GM21825 (cell line): ENCODE measurements around the gene ORMDL1.
"Not testable (repeated sequence)": the region's sequence is repeated elsewhere in the genome, so short reads cannot be mapped to it uniquely, and the experiment has no call there.

Source experiments
- ATAC-seq: cut with Tn5 transposase; IDR thresholded peaks from one replicate; pipeline ENCODE4 v1.9.1; 2021; ENCODE audit warnings: mild to moderate bottlenecking, moderate library complexity; ENCODE audit not compliant: unreplicated experiment

The ORMDL1 gene

DNA sequence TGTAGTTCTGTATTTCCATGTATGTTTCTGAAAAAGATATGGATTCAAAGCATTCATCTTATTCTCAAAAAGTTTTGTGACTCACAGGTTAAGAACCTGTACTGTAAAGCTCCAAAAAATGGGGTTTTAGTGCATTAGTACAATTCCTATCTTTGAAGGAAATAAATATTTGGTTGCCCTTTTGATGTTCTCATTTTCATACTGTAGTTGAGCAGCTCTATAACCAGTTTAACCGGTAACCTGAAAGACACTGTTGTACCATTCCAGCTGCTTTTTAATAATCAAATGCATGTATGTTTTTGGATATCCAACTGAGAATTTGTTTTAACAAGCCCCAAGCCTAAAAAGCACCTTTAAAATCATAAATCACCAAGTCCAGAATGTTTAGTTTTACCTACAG is 11.9 kb downstream of the ORMDL1 start:
- no peak for ATAC-seq

DNA sequence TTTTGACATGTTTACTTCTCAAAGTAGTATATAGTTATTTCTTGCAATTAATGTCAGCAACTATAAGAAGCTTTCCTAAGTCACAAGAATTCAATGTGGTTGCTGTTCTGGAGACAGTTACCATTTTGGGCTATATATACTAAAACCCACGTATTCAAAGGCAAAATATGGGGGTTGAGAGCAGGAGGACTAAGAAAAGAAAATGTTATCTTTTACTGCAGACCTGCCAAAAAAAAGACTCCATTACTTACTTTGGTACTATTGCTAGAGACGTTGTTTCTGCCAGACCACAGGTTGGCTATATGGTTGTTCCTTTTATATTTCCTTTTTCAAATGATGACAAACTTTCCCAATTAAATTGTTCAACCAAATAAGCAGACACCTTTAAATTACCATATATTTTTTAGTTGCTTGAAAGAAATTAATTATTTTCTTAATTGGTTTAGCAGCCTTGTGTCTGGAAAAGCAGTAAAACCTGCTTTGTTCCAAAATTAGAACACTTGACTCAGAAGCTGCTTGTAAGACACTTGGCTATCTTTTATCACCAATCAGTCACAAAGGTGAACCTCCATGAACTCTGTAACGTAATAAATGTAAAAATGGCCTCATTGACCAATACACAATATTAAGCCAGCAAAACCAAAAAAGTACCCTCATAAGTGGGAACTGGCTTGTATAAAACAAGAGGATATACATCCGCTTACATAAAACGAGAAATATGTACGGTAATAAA is 13.4 kb downstream of the ORMDL1 start:
- no peak for ATAC-seq

DNA sequence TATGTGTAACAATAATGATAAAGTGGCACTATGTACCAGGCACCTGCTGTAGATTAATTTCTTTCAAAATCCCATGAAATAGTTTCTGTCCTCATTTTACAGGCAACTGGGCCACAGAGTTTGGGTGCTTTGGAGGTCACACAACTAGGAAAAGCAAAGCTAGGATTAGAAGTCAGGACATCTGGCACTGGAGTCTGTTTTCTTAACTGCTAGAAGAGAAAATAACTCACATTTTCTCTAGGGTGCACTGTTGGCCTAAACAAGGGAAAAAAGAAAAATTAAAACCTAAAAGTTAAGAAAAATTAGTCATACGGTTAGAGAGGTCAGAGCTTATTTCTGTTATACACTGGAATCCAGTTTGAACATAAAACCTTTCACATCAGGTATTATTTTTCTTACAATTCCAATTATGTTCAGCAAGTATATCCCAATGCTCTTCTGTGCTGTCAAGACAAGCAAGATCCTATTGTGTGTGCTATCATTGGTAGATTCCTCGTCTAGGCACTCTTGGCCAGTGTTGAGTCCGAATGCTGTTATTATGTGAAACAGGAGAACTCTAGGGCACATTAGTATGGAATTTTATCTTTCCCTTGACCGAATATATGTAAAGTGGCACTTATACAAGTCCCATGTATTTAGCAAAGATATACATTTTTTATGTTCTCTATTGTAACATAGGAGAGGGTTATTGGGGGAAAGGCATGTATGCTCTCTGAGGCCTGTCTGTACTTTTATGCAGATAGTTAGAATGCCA is 20.1 kb downstream of the ORMDL1 start:
- no peak for ATAC-seq

DNA sequence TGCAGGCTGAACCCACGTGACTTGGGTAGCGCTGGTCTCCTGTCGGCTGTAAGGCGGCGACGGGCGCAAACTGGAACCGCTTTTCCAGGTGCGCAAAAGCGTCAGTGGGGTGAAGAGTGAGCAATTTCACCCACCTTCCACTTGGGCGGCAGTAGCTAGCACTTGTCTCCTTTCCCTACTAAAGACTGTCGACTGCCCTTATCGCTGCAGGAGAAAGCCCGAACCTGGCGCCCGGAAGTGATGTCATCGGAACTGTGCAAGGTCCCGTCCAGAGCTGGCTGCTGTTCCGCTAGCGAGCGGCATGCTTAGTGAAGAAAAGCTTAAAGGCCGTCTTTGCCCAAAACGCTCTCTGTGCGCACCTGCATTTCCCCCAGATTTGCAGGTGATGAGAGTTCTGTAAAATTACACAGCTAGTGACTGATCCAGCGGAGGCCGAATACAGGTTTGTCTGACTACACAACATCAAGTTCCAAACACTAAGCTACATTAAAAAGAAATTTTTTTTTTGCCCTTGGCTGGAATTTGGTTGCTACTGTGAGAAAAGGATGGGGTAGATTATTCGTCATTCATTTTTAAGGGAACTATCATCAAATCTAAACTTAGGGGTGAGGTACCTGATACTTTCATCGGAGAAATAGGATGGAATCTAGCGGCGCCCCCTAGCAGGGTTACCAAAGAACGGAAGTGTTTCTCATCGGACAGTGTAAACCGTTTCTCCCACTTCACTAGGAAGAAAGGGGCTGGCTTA is 21.4 kb downstream of the ORMDL1 start, which contains the start of gene OSGEPL1:
TSS of gene OSGEPL1 (minus strand) at position 242 of the 748 bp plus-strand sequence. CDS start 1,152 bp downstream, outside the sequence.
- peak; percentile 97 for ATAC-seq

DNA sequence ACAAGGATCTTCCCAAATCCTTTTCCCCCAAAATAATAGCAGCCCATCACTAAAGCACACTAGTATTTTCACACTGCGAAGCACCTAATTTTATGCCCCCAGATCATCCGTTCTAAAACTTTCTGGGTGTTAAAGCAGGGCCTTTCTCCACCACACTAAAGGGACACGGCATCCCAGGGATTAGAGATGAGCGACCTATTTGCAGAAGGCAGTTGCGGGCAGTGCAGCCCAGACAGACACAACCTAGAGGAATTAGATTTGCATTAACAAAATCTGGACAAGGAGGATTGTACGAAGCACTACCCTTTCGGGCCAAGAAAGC is 21.9 kb downstream of the ORMDL1 start:
- no peak for ATAC-seq

DNA sequence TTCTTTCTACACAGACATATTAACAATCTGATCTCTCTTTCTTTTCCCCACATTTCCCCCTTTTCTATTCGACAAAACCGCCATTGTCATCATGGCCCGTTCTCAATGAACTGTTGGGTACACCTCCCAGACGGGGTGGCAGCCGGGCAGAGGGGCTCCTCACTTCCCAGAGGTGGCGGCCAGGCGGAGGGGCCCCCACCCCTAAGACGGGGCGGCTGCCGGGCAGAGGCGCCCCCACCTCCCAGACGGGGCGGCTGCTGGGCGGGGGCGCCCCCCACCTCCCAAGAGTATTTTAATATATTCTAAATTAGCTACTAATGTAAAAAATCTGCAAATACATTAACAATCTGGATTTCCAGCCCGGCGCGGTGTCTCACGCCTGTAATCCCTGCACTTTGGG is 24.0 kb downstream of the ORMDL1 start:
- not testable (repeated sequence) for ATAC-seq

DNA sequence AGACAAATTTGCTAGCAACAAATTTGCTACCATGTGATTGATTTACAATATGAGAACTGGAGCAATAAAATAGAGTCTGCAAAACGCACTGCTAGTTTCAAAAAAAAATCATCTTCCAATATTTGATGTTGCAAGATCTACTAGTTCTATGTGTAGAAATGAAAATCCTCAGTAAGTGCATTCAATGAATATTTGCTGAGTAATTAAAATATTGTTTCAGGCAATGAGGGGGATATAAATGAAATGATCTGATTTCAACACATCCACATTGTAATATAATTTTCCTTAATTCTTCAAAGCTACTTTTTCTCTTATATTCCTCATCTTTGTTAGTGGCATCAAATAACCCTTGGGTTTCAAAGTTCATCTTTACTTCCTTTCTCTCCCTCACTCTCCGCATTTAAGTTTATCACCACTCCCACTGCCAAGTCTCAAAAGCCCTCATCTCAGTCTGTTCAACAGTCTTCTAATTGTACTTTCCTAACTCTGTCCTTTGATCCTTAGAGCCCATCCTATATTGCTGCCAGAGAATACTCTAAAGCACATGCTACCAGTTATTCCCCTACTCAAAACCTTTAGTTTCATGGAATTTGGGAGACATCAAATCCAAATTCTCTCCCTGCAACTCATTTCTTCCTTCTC is 27.7 kb downstream of the ORMDL1 start:
- no peak for ATAC-seq

DNA sequence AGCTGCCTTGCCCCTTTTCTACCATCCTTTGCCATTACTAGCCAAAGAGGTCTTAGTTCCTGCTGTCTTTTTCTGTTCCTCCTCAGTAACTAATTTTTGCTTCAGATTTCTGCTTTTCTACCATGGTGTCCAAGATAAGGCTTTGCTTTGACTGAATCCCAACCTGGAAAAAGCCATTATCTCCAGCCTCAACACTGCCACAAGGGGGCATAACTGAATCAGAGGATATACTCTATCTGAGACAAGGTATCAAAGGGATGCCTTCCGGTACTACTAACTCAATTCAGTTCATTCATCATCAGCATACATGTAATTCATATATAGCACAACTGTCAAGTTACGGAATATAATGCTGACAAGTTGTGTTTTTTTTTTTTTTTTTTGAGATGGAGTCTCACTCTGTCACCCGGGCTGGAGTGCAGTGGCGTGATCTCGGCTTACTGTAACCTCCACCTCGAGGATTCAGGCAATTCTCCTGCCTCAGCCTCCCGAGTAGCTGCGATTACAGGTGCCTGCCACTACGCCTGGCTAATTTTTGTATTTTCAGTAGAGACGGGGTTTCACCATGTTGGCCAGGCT is 33.0 kb downstream of the ORMDL1 start:
- peak; percentile 52 for ATAC-seq

DNA sequence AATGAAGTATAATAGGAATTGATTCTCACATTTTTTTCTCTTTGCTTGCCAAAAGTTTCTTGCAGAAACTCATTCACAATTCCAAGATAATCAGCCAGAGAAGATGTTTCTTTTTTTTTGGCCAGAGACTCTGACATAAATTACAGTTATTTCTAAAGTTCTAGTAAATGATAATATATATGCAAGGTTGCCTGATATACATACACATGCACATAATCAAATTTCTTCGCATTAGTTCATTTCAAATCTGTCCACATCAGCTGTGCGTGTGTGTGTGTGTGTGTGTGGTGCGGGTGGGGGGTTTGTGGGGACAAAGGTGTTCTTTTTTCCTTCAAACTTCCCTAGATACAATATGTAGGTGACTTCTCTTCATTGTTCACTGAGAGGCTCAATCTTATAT is 54.7 kb downstream of the ORMDL1 start:
- ATAC-seq: no peak

DNA sequence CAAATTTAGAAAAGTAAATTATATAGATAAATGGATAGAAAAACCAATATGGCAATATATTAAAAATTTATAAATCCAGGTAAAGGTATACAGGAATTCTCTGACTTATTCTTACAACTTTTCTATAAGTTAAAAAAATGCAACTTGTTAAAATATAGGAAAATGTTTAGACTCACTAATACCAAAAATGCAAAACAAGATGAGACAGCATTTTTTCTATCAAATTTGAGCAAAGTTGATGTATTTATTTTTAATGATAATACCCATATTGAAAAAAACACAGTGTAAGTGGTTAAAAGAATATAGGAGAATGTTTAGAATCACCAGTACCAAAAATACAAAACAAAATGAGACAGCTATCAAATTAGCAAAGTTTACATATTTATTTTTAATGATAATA is 57.3 kb downstream of the ORMDL1 start:
- no peak for ATAC-seq

DNA sequence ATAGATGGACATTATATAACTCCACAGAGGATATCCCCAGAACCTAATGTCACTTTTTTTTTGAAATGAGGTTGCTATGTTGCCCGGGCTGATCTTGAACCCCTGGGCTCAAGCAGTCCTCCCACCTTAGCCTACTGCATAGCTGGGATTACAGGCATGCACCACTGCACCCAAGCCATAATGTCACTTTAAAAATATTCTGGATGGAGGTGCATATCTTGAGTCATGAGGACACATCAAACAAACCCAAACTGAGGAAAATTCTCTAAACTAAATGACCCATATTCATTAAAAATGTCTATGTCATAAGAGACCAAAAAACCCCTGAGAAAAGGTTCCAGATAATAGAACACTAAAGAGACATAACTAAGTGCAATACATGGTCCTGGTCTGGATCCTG is 57.9 kb downstream of the ORMDL1 start:
- no peak for ATAC-seq

DNA sequence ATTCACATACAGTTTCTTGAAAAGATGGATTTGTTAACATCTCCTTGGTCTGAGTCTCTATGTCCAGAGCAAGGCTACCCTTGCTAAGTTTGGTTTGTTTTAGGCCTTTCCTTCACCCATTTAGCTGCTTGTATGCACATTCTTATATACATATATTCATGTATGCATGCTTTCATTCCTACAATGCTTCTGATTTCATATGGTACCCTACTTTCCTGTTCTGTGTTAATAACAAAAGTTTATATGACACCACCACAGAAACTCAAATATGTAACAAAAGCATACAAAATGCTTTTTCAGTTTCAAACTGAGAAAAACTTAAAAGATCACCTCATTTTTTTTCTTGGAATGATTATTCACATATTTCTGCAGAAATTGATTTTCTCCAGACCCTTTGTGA is 60.9 kb downstream of the ORMDL1 start:
- no peak for ATAC-seq
